NB4 (cell line): ENCODE results near the gene CTDSP2.

Experiments
- DNase-seq: peaks from one replicate; pipeline ENCODE4 v3.0.0; 2010; ENCODE audit warnings: low read depth
- H3K4me3 ChIP-seq: one replicate; pipeline ENCODE4 v1.5.1; 2011; ENCODE audit warnings: mild to moderate bottlenecking, low read depth, low read length, moderate library complexity
- MYC ChIP-seq: IDR thresholded peaks from 2 replicates; pipeline ENCODE4 v1.6.1; 2011; ENCODE audit warnings: low read depth, low read length
- POLR2A ChIP-seq: IDR thresholded peaks from 2 replicates; pipeline ENCODE4 v1.6.1; 2011; ENCODE audit warnings: mild to moderate bottlenecking; ENCODE audit not compliant: insufficient read length; ENCODE audit errors: extremely low read depth
- TF ChIP-seq, protein P1 (sequence below): IDR thresholded peaks from one replicate; pipeline ENCODE4 v1.5.1; 2012; ENCODE audit warnings: low read depth, low read length
- TF ChIP-seq, protein P2 (sequence below): IDR thresholded peaks from 2 replicates; pipeline ENCODE4 v1.6.1; 2011; ENCODE audit warnings: low read depth, low read length

The CTDSP2 gene

DNA sequence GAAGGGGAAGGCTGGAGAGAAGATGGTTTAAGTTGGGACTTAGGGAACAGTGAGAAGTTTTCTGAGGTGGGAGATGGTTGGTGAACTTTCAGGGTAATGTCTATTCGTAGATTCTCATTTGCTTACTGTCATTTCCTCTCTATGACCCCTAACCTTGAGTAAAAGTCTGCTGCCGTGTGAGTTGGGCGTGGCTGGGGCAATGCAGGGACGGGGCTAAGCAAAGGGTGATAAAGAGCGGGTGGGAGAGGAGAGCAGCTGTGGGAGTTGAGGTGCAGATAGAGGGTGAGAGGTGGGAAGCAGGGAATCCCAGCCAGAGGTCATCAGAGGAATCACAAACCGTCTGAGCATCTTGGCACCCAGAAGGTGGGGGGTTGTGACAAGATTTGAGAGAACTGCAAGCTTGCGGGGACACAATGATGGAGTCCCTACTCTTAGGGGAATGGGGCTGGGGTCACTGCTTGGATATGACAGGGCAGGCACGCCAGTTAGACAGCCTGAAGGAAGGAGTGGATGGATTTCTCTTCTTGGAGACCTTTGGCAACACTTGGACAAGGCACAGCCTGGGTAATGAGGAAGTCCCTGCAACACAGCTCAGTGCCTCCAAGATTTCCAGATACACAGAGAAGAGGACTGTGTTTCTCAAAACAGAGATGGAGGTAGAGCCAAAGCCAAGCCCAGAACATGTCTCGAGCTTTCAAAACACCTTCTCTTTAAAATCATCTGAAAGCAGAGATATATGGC is 45.9 kb upstream of the CTDSP2 start:
- DNase-seq, result no peak
- TF ChIP-seq MYC (no peak), POLR2A (no peak)
- TF ChIP-seq, protein P1, sequence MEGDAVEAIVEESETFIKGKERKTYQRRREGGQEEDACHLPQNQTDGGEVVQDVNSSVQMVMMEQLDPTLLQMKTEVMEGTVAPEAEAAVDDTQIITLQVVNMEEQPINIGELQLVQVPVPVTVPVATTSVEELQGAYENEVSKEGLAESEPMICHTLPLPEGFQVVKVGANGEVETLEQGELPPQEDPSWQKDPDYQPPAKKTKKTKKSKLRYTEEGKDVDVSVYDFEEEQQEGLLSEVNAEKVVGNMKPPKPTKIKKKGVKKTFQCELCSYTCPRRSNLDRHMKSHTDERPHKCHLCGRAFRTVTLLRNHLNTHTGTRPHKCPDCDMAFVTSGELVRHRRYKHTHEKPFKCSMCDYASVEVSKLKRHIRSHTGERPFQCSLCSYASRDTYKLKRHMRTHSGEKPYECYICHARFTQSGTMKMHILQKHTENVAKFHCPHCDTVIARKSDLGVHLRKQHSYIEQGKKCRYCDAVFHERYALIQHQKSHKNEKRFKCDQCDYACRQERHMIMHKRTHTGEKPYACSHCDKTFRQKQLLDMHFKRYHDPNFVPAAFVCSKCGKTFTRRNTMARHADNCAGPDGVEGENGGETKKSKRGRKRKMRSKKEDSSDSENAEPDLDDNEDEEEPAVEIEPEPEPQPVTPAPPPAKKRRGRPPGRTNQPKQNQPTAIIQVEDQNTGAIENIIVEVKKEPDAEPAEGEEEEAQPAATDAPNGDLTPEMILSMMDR, result no peak
- TF ChIP-seq, protein P2, sequence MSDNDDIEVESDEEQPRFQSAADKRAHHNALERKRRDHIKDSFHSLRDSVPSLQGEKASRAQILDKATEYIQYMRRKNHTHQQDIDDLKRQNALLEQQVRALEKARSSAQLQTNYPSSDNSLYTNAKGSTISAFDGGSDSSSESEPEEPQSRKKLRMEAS, result no peak
- H3K4me3 ChIP-seq, result no peak overlapping the region

DNA sequence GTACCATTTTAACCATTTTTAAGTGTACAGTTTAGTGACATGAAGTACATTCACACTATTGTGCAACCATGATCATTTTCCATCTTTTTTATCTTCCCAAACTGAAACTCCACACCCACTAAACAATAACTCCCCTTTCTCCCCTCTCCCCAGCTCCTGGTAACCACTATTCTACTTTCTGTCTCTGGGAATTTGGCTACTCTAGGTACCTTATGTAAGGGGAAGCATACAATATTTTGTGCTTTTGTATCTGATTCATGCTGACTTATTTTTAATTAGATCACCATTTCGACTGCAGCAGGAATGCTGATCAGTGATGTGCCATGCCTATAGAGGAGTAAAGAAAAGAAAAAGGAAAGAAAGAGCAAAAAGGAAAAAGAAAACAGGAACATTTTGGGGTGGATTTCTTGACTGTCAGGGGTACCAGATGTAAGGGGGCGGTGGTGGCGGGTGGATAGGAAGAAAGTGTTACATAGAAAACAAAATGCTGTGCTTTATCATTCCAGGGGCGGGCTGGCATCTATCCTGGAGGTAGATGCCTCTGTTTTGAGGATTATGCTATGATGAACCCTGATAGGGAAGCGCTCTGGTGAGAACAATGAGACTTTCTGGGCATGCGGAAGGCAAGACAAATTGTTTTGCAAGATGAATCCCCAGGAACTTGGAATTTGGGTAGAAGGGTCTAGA is 45.2 kb upstream of the CTDSP2 start:
- no peak for DNase-seq
- H3K4me3 ChIP-seq, result no peak overlapping the region
- TF ChIP-seq, protein P1, result no peak
- TF ChIP-seq, protein P2, result no peak
- TF ChIP-seq POLR2A (no peak), MYC (no peak)

GRCh38 chr12:57890191-57891115 is 43.9 kb upstream of the CTDSP2 start:
- DNase-seq, result no peak
- H3K4me3 ChIP-seq, result no peak overlapping the region
- TF ChIP-seq, protein P1, result no peak
- no peak for TF ChIP-seq POLR2A
- no peak for TF ChIP-seq MYC
- TF ChIP-seq, protein P2, result no peak

- no peak overlapping the region for H3K4me3 ChIP-seq
- TF ChIP-seq, protein P1, result no peak
- DNase-seq, result no peak
Observed at GRCh38 chr12:57889500-57889989, 43.0 kb upstream of the CTDSP2 start.

- no peak overlapping the region for H3K4me3 ChIP-seq
- no peak for DNase-seq
- no peak for TF ChIP-seq POLR2A
Observed at GRCh38 chr12:57888409-57889157, 42.1 kb upstream of the CTDSP2 start.
